ENCODE data around the gene PGLYRP2.

GRCh38 chr19:15501596-15501995, 22.3 kb upstream of the PGLYRP2 start:
- TF ChIP-seq, protein P1, sequence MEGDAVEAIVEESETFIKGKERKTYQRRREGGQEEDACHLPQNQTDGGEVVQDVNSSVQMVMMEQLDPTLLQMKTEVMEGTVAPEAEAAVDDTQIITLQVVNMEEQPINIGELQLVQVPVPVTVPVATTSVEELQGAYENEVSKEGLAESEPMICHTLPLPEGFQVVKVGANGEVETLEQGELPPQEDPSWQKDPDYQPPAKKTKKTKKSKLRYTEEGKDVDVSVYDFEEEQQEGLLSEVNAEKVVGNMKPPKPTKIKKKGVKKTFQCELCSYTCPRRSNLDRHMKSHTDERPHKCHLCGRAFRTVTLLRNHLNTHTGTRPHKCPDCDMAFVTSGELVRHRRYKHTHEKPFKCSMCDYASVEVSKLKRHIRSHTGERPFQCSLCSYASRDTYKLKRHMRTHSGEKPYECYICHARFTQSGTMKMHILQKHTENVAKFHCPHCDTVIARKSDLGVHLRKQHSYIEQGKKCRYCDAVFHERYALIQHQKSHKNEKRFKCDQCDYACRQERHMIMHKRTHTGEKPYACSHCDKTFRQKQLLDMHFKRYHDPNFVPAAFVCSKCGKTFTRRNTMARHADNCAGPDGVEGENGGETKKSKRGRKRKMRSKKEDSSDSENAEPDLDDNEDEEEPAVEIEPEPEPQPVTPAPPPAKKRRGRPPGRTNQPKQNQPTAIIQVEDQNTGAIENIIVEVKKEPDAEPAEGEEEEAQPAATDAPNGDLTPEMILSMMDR (IDR thresholded peaks at IDR 0.05), result no peak
- TF ChIP-seq POLR2AphosphoS5 (IDR thresholded peaks at IDR 0.05), result no peak
- no peak for TF ChIP-seq POLR2A (IDR thresholded peaks at IDR 0.05)

Data from prostate gland (tissue), 2 donors.